GM10266 (cell line): Measurements from ENCODE around the gene CLCN6.

Experiments used
- DNase-seq: peaks from one replicate; pipeline ENCODE4 v3.0.0; 2012; ENCODE audit errors: extremely low spot score
- CTCF ChIP-seq: IDR thresholded peaks from 2 replicates; pipeline ENCODE4 v1.5.1; 2012; ENCODE audit warnings: mild to moderate bottlenecking, low read depth; ENCODE audit not compliant: control insufficient read depth, insufficient read depth; ENCODE audit errors: missing control alignments

CLCN6 gene

DNA sequence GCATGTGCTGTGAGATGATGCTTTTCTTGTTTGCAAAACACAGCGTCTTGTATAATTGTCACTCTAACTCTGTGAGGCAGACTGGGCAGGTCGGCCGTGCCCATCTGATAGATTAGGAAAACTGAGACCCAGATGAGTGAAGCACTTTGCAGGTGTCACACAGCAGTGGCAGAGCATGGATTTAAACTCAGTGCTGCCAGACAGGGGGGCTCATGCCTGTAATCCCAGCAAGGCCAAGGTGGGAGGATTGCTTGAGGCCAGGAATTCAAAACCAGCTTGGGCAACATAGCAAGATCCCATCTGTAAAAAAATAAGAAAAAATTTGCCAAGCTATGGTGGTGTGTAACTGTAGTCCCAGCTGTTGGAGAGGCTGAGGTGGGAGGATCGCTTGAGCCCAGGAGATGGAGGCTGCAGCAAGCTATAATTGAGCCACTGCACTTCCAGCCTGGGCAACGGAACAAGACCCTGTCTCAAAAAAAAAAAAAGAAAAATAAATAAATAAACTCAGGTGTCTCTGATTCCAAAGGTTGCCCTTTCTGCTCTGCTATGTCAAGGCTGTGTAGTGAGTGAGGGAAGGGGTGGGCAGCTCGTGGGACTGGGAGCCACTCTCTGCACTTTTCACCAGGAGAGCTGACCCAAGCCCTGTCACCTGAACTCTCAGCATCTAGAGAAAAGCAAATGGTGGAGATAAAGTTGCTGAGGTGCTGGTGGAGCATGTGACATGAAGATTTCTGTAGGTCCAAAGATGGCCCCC is 85.6 kb downstream of the CLCN6 start:
- DNase-seq = no peak
- no peak for TF ChIP-seq CTCF
